AG09309 (cell line): ENCODE measurements around the gene TRAPPC12.

Source experiments
- DNase-seq: peaks from one replicate; pipeline ENCODE4 v3.0.0-alpha.2; 2010; ENCODE audit warnings: low read depth
- H3K4me3 ChIP-seq: 2 replicates; pipeline ENCODE4 v1.5.1; 2011; ENCODE audit warnings: mild to moderate bottlenecking, low read depth, low read length, moderate library complexity; ENCODE audit not compliant: control insufficient read depth
- CTCF ChIP-seq: IDR thresholded peaks from 2 replicates; pipeline ENCODE4 v1.5.1; 2011; ENCODE audit warnings: mild to moderate bottlenecking, low read depth, low read length, inconsistent platforms; ENCODE audit not compliant: insufficient read depth, control insufficient read depth; ENCODE audit errors: missing control alignments

The TRAPPC12 gene

GRCh38 chr2:3479430-3480320 lies 100.2 kb downstream of the TRAPPC12 start:
- no peak for DNase-seq
- no peak for TF ChIP-seq CTCF
- H3K4me3 ChIP-seq: no peak overlapping the region

- H3K4me3 ChIP-seq: no peak overlapping the region
- DNase-seq: no peak
- no peak for TF ChIP-seq CTCF
These were observed 101.0 kb downstream of the TRAPPC12 start for GRCh38 chr2:3480352-3481010.

- no peak overlapping the region for H3K4me3 ChIP-seq
- TF ChIP-seq CTCF: no peak
- no peak for DNase-seq
These were observed 101.5 kb downstream of the TRAPPC12 start for GRCh38 chr2:3481011-3481400.

- H3K4me3 ChIP-seq: no peak overlapping the region
- DNase-seq: no peak
- no peak for TF ChIP-seq CTCF
These were observed 102.4 kb downstream of the TRAPPC12 start for GRCh38 chr2:3481736-3482362.

GRCh38 chr2:3482363-3482821 lies 102.9 kb downstream of the TRAPPC12 start:
- TF ChIP-seq CTCF: no peak
- no peak for DNase-seq
- H3K4me3 ChIP-seq: no peak overlapping the region

- no peak for TF ChIP-seq CTCF
- DNase-seq: no peak
- H3K4me3 ChIP-seq: no peak overlapping the region
These were observed 103.9 kb downstream of the TRAPPC12 start for GRCh38 chr2:3483227-3483985.
